ENCODE measurements around the gene ABCA8. TPM values are rescaled to one million over a fixed set of nuclear protein-coding genes. Genes with fewer than 3 reads are reported as not detected.
A peak's percentile ranks its signal among the peaks of the same experiment; 100 is the strongest.
"Not testable (repeated sequence)": the region's sequence is repeated elsewhere in the genome, so short reads cannot be mapped to it uniquely, and the experiment has no call there.

ABCA8 gene
- total RNA-seq (2014; rRNA removed; shearing (Covaris generic); ENCODE audit: low replicate concordance) = not detected in 2 replicates

GRCh38 chr17:68955181-68955841, at the start of gene ABCA8:
Gene ABCA8 (minus strand): TSS chr17:68955392. CDS start chr17:68942034, 13,358 bp downstream.
- DNase-seq (ENCODE audit: low read depth) = no peak
- in situ Hi-C loops (cut with HindIII; ENCODE audit: low pct_unique_long_range_greater_than_20kb, low sequenced_read_pairs) = no loop called here

GRCh38 chr17:69004759-69005158, 49.6 kb upstream of the ABCA8 start:
- DNase-seq (ENCODE audit: low read depth); in situ Hi-C loops (cut with HindIII; ENCODE audit: low pct_unique_long_range_greater_than_20kb, low sequenced_read_pairs): not testable (repeated sequence)

DNA sequence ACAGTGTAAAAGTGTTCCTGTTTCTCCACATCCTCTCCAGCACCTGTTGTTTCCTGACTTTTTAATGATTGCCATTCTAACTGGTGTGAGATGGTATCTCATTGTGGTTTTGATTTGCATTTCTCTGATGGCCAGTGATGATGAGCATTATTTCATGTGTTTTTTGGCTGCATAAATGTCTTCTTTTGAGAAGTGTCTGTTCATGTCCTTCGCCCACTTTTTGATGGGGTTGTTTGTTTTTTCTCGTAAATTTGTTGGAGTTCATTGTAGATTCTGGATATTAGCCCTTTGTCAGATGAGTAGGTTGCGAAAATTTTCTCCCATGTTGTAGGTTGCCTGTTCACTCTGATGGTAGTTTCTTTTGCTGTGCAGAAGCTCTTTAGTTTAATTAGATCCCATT, 44.6 kb upstream of the ABCA8 start:
- in situ Hi-C loops (cut with HindIII; ENCODE audit: low pct_unique_long_range_greater_than_20kb, low sequenced_read_pairs) = not testable (repeated sequence)

GRCh38 chr17:68993112-68993511, 37.9 kb upstream of the ABCA8 start:
- DNase-seq (ENCODE audit: low read depth) = no peak
- in situ Hi-C loops (cut with HindIII; ENCODE audit: low pct_unique_long_range_greater_than_20kb, low sequenced_read_pairs) = no loop called here

More for the DNA sequence above, 44.6 kb upstream of the ABCA8 start:
- DNase-seq (ENCODE audit: low read depth) = not testable (repeated sequence)

DNA sequence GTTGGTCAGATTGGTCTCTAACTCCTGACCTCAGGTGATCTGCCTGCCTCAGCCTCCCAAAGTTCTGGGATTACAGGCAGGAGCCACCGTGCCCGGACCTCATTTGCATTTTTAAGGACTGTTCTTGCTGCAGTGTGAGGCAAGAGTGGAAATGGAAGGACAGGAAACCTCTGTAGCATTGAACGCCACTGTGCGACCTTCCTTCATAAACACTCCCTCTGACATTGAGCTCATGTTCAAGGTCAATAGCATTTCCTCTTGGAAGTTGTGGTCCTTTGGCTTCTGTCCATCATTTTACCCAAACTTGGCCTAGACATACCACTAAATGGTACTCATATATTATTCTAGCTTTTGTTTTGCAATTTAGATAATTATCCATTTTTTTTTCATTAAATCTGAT, 32.8 kb upstream of the ABCA8 start:
- in situ Hi-C loops (cut with HindIII; ENCODE audit: low pct_unique_long_range_greater_than_20kb, low sequenced_read_pairs) = no loop called here
- DNase-seq (ENCODE audit: low read depth) = no peak

DNA sequence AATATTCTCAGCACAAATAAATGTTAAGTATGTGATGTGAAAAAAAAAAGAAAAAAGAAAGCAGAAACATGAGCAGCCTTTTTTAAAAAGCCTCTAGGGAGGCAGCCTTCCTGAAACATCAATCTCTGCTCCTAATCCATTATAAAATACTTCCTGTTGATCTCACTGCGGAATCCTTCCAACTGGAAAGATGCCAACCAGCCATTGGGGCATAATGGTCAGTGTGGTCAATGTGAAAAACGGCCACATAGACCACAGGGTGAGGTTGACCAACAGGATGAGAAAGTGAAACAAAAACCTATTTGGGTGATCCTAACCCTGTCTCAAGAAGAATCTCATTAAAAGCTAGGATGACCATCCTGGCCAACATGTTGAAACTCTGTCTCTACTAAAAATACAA, 26.1 kb upstream of the ABCA8 start:
- in situ Hi-C loops (cut with HindIII; ENCODE audit: low pct_unique_long_range_greater_than_20kb, low sequenced_read_pairs) = no loop called here
- DNase-seq (ENCODE audit: low read depth) = peak; percentile 46

DNA sequence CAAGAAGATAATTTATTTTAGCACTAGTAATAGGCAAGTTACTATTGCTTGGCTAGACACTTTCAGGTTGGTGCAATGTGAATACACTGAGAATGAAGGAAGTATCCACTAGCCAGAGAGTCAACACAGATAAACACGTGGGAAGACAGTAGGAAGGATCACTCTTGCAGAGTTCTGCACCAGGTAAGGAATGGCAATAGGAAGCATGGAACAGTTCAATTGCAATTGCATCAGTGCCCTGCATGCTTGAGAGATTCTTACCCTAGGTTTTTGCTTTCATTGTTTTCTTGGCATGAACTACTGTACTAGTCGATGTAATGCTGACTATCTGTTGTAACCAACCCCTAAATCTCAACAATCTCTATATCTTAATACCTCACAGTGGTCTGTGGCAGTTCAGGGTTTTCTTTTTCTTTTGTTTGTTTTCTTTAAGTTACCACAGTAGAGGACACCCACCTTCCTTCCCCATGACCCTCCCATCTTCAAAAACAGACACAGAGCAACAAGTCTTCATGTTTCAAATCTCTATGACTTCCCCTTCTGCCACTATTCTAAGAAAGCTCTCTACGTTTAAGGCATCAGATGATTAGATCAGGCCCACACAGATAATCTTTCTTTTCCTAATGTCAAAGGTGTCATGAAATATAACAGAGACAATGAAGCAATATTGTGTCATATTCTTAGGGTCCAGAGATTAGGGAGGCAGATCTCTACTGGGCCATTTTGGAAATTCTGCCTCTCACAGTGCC, 18.1 kb upstream of the ABCA8 start:
- in situ Hi-C loops (cut with HindIII; ENCODE audit: low pct_unique_long_range_greater_than_20kb, low sequenced_read_pairs) = no loop called here
- peak; percentile 16 for DNase-seq (ENCODE audit: low read depth)

GRCh38 chr17:68972119-68972704, 17.0 kb upstream of the ABCA8 start:
- no peak for DNase-seq (ENCODE audit: low read depth)
- in situ Hi-C loops (cut with HindIII; ENCODE audit: low pct_unique_long_range_greater_than_20kb, low sequenced_read_pairs) = no loop called here

DNA sequence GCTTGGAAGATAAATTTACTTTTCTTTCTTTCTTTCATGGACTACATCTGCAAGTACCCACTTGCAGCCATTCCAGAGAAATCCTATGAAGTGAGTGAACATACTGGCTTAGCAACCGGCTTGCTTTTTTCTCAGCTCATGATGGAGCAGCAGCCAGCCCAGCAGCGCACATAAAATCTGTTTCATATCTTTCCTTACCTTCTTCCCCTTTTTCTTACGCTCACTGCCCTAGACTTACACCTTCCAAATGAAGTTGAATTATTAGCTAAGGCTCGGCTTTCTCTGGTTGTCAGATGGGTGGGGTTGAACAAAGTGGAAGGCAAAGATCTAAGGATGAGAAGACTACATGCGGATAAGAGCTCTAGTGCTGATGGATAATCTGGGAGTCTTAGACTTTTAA, 13.9 kb upstream of the ABCA8 start:
- in situ Hi-C loops (cut with HindIII; ENCODE audit: low pct_unique_long_range_greater_than_20kb, low sequenced_read_pairs) = no loop called here
- no peak for DNase-seq (ENCODE audit: low read depth)

DNA sequence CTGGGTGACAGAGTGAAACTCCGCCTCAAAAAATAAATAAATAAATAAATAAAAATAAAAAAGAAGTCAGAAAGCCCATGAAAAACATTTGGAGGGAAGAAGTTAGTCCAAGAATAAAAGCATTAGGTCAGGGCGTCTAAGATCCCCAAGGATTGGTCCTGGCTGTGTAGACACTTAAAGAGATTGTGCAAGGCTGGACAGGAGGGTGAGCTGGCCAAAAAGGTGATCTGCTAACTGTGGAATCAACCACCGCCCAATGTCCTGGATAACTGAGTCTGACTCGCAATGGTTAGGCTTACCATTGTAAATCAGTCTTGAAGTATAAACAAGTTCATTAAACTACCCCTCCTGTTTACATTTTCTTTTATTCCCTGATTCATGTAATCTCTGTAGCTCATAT, 8.8 kb upstream of the ABCA8 start:
- in situ Hi-C loops (cut with HindIII; ENCODE audit: low pct_unique_long_range_greater_than_20kb, low sequenced_read_pairs) = no loop called here
- DNase-seq (ENCODE audit: low read depth) = no peak

DNA sequence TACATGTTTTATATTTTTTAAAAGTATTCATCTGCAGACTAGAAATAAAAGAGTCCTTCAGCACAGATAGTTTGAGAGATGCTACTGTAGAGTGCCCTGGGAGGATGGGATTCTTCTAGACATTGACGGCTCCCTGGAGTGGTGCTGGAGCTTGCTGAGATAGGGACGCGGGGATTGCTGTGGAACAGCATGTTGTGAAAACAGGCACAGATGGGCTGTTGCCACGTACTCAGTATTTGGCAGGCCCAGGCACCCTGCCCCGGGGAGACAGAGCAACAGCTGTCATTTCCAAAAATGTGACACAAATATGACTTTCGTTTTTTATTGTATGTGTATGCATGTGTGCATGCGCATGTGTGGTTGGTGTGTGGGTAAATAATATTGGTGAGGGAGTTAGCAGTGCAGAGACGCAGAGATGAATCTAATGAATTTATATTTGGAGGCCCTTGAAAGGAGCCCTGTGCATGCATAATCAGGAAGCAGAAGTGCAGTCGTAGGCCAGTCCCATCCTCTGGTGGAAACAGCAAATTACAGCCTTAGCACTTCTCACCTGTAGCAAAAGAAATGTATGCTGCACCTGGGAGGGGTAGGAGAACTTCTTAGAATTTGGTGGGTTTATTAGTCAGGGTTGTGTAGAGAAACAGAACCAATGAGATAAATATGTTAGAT, 6.2 kb upstream of the ABCA8 start:
- in situ Hi-C loops (cut with HindIII; ENCODE audit: low pct_unique_long_range_greater_than_20kb, low sequenced_read_pairs) = no loop called here
- DNase-seq (ENCODE audit: low read depth) = no peak

DNA sequence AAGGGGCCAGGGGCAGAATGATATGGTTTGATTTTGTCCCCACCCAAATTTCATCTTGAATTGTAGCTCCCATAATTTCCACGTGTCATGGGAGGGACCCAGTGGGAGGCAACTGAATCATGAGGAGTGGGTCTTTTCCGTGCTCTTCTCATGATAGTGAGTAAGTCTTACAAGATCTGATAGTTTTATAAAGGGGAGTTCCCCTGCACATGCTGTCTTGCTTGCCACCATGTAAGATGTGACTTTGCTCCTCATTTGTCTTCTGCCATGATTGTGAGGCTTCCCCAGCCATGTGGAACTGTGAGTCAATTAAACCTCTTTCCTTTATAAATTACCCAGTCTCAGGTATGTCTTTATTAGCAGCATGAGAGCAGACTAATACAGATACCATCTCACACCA, 3.9 kb upstream of the ABCA8 start:
- DNase-seq (ENCODE audit: low read depth); in situ Hi-C loops (cut with HindIII; ENCODE audit: low pct_unique_long_range_greater_than_20kb, low sequenced_read_pairs): not testable (repeated sequence)

DNA sequence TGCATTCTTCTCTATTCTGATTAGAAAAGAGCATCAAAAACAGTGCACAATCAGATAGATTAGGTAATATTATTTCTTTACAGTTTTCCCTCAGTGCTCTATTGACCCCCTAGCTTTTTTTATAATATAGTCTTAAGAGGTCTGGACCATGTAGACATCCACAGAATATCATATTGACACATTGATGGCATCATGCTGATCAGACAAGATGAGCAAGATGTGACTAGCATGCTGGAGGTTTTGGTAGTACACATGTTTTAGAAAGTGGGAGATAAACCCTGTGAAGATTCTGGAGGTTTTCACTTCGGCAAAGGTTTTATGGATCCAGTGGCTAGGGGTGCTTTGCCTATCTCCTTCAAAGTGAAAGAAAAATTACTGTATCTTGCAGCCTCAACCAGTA, 2.8 kb upstream of the ABCA8 start:
- in situ Hi-C loops (cut with HindIII; ENCODE audit: low pct_unique_long_range_greater_than_20kb, low sequenced_read_pairs) = no loop called here
- no peak for DNase-seq (ENCODE audit: low read depth)

DNA sequence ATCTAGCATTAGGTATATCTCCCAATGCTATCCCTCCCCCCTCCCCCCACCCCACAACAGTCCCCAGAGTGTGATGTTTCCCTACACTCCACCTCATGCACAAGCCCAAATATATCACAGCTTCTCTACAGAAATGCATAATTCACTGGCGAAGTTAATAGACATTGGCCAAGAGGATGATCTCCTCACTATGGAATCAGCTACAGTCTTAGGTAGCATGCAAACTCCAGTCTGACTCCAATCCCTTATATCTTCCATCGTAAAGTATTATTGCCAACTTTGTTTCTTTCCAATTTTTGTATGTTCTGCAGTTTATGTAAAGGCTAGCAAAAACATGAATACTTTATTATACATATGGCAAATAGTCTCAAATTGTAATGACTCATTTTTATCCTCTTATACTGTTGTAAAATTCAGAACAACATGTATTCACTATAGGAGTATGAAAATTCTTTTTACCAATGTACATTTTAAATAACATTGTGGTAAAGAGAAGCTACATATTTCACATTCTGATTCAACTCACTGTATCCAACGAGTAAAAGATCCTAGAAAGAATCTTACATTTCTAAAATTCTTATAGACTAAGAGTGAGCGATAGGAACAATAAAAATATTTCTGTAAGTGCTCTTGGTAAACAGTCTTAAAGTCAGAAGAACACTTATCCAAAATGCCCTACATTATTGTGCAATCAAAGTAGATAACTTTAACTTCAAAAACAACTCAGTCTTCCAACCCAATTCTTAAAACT, 871 bp downstream of the ABCA8 start:
- in situ Hi-C loops (cut with HindIII; ENCODE audit: low pct_unique_long_range_greater_than_20kb, low sequenced_read_pairs) = no loop called here
- DNase-seq (ENCODE audit: low read depth) = no peak

DNA sequence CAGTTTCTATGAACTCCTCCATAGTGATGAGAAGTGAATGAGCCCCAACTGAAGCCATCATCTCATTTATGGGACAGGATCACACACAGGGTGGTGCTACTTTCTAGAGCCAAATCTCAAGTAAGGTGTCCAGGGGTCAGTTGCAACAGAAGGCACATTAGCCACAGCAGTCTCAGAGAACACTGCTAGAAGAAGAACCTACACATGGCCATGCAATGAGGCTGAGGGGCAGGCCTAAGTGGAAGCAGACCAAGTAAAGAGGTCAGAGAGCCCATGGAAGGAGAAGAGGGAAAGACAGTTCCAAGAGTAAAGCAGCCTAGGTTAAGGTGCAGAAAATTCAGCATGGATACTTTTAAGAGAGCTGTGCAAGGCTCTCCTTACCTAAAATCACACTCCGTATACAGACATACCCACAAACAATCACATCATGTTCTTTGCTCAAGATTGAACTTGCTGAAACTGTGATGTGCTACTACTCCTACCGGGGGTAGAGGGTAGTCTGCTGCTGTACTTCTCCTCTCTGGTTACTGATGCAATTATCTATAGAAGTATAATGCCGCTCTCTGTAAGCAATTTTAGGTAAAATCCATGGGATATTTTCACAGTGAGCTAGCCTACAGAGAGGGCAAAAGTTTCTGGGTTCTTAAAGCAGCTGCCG, 1.7 kb downstream of the ABCA8 start:
- in situ Hi-C loops (cut with HindIII; ENCODE audit: low pct_unique_long_range_greater_than_20kb, low sequenced_read_pairs) = no loop called here
- no peak for DNase-seq (ENCODE audit: low read depth)

GRCh38 chr17:68950725-68951124, 4.5 kb downstream of the ABCA8 start:
- no peak for DNase-seq (ENCODE audit: low read depth)
- in situ Hi-C loops (cut with HindIII; ENCODE audit: low pct_unique_long_range_greater_than_20kb, low sequenced_read_pairs) = no loop called here

- DNase-seq (ENCODE audit: low read depth); in situ Hi-C loops (cut with HindIII; ENCODE audit: low pct_unique_long_range_greater_than_20kb, low sequenced_read_pairs): not testable (repeated sequence)
Observed at GRCh38 chr17:68947868-68948267, 7.3 kb downstream of the ABCA8 start.

All from Caki2 (cell line).